ENCODE data around the gene NLRP10.
"Not testable (repeated sequence)": the region's sequence is repeated elsewhere in the genome, so short reads cannot be mapped to it uniquely, and the experiment has no call there.

The NLRP10 gene

GRCh38 chr11:7994581-7995278 is 29.5 kb upstream of the NLRP10 start:
- TF ChIP-seq CTCF (IDR thresholded peaks at IDR 0.05): no peak

GRCh38 chr11:7987560-7987883 is 22.3 kb upstream of the NLRP10 start:
- peak overlapping the region; percentile 4 to 78 for H3K27ac ChIP-seq
- H3K4me3 ChIP-seq: peak overlapping the region; percentile 84
- not testable (repeated sequence) for DNase-seq (ENCODE audit: low spot score)

More at GRCh38 chr11:7994581-7995278, 29.5 kb upstream of the NLRP10 start:
- H3K27ac ChIP-seq: no peak overlapping the region
- H3K4me3 ChIP-seq: no peak overlapping the region
- DNase-seq (ENCODE audit: low spot score): no peak

GRCh38 chr11:7986768-7987559 is 21.7 kb upstream of the NLRP10 start, which contains the start of gene EIF3F:
EIF3F (plus strand) TSS chr11:7987337; CDS start chr11:7987353, 16 bp downstream.
- Histone ChIP-seq H3K27ac (peak within 1 kb of the TSS; percentile 75 to 79), H3K4me3 (peak within 1 kb of the TSS; percentile 84)
- DNase-seq (ENCODE audit: low spot score): peak; percentile 95
- TF ChIP-seq CTCF (IDR thresholded peaks at IDR 0.05): peak; percentile 62

- DNase-seq (ENCODE audit: low spot score): no peak
- no peak for TF ChIP-seq CTCF (IDR thresholded peaks at IDR 0.05)
- Histone ChIP-seq H3K27ac (no peak overlapping the region), H3K4me3 (no peak overlapping the region)
Observed at GRCh38 chr11:7983832-7984590, 18.8 kb upstream of the NLRP10 start.

GRCh38 chr11:7982582-7983119 is 17.4 kb upstream of the NLRP10 start:
- no peak for TF ChIP-seq CTCF (IDR thresholded peaks at IDR 0.05)
- no peak for DNase-seq (ENCODE audit: low spot score)
- Histone ChIP-seq H3K27ac (no peak overlapping the region), H3K4me3 (no peak overlapping the region)

GRCh38 chr11:7981619-7982157 is 16.4 kb upstream of the NLRP10 start:
- H3K4me3 ChIP-seq: no peak overlapping the region
- no peak for TF ChIP-seq CTCF (IDR thresholded peaks at IDR 0.05)
- no peak for DNase-seq (ENCODE audit: low spot score)
- no peak overlapping the region for H3K27ac ChIP-seq

Data from coronary artery (tissue), 2 donors.